GM21526 (cell line): Measurements from ENCODE around the gene POLK.

Source experiments
- ATAC-seq: cut with Tn5 transposase; IDR thresholded peaks from one replicate; pipeline ENCODE4 v1.9.1; 2021; ENCODE audit warnings: moderate library complexity; ENCODE audit not compliant: unreplicated experiment, low FRiP score

The POLK gene

GRCh38 chr5:75637949-75638348 is 126.3 kb downstream of the POLK start:
- ATAC-seq = no peak

- ATAC-seq = no peak
Observed at GRCh38 chr5:75639535-75640311, 128.0 kb downstream of the POLK start.

GRCh38 chr5:75640395-75640794 is 128.7 kb downstream of the POLK start:
- ATAC-seq = no peak

GRCh38 chr5:75640826-75641225 is 129.1 kb downstream of the POLK start:
- ATAC-seq = no peak

- ATAC-seq = no peak
Observed at GRCh38 chr5:75648712-75649111, 137.0 kb downstream of the POLK start.
